PFSK-1 (cell line): ENCODE data around the gene SNHG17.

Experiments
- FOXP2 ChIP-seq: optimal IDR thresholded peaks from 2 replicates; pipeline ENCODE3; 2011; ENCODE audit warnings: borderline replicate concordance, control low read depth, inconsistent platforms; ENCODE audit not compliant: insufficient read depth; ENCODE audit errors: extremely low read length, extremely low read depth
- POLR2AphosphoS5 ChIP-seq: IDR thresholded peaks from 2 replicates; pipeline ENCODE4 v1.6.1; 2012; ENCODE audit warnings: low read depth, mild to moderate bottlenecking, control low read depth, low read length, moderate library complexity
- SIN3A ChIP-seq: IDR thresholded peaks from 2 replicates; pipeline ENCODE4 v1.6.1; 2012; ENCODE audit warnings: mild to moderate bottlenecking, low read length, moderate library complexity, borderline replicate concordance; ENCODE audit not compliant: insufficient read depth
- TAF1 ChIP-seq: IDR thresholded peaks from 2 replicates; pipeline ENCODE4 v1.6.1; 2012; ENCODE audit warnings: low read length, control low read depth, borderline replicate concordance; ENCODE audit not compliant: insufficient read depth
- TF ChIP-seq, protein P1 (sequence below), 2 experiments: IDR thresholded peaks; 2 replicates each; pipeline versions ENCODE4 v1.6.1 to v1.8.0; 2011 to 2012; ENCODE audit warnings: low read depth in 2 of 2, low read length in 2 of 2, control low read depth in 1 of 2, inconsistent platforms in 1 of 2, mild to moderate bottlenecking in 1 of 2, moderate library complexity in 1 of 2; ENCODE audit not compliant: insufficient read depth in 1 of 2

SNHG17 gene

DNA sequence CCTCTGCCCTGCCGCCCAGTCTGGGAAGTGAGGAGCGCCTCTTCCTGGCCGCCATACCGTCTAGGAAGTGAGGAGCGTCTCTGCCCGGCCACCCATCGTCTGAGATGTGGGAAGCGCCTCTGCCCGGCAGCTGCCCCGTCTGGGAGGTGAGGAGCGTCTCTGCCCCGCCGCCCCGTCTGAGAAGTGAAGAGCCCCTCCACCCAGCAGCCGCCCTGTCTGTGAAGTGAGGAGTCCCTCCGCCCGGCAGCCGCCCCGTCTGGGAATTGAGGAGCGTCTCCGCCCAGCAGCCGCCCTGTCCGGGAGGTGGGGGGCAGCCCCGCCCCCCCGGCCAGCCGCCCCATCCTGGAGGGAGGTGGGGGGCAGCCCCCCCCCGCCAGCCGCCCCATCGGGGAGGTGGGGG lies 27.8 kb downstream of the SNHG17 start:
- TF ChIP-seq TAF1, result no peak

DNA sequence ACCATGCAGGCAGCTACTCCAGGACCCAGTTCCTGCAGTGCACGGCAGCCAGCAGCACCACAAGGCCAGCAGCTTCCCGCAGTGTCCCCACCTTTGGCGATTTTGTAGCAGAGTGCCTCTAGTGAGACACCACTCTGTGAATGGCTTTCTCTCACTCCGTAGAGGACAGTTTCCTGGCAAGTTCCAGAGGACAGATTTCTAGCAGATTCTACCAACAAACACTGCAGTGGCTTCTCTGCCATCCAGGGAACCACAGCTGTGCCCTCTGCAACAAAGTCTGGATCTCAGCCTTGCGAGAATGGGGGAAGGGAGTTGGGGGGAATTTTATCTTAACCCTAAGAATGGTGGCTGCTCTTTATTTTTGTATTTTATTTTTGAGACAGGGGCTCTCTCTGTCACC lies 28.7 kb downstream of the SNHG17 start:
- TF ChIP-seq POLR2AphosphoS5, result no peak
- TF ChIP-seq, protein P1, sequence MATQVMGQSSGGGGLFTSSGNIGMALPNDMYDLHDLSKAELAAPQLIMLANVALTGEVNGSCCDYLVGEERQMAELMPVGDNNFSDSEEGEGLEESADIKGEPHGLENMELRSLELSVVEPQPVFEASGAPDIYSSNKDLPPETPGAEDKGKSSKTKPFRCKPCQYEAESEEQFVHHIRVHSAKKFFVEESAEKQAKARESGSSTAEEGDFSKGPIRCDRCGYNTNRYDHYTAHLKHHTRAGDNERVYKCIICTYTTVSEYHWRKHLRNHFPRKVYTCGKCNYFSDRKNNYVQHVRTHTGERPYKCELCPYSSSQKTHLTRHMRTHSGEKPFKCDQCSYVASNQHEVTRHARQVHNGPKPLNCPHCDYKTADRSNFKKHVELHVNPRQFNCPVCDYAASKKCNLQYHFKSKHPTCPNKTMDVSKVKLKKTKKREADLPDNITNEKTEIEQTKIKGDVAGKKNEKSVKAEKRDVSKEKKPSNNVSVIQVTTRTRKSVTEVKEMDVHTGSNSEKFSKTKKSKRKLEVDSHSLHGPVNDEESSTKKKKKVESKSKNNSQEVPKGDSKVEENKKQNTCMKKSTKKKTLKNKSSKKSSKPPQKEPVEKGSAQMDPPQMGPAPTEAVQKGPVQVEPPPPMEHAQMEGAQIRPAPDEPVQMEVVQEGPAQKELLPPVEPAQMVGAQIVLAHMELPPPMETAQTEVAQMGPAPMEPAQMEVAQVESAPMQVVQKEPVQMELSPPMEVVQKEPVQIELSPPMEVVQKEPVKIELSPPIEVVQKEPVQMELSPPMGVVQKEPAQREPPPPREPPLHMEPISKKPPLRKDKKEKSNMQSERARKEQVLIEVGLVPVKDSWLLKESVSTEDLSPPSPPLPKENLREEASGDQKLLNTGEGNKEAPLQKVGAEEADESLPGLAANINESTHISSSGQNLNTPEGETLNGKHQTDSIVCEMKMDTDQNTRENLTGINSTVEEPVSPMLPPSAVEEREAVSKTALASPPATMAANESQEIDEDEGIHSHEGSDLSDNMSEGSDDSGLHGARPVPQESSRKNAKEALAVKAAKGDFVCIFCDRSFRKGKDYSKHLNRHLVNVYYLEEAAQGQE (IDR thresholded peaks at IDR 0.05; ENCODE audit: insufficient read depth in 1 of 2, low read depth in 2 of 2, low read length in 2 of 2), result no peak
- TF ChIP-seq TAF1, result no peak
- no peak for TF ChIP-seq SIN3A
- no peak for TF ChIP-seq FOXP2

DNA sequence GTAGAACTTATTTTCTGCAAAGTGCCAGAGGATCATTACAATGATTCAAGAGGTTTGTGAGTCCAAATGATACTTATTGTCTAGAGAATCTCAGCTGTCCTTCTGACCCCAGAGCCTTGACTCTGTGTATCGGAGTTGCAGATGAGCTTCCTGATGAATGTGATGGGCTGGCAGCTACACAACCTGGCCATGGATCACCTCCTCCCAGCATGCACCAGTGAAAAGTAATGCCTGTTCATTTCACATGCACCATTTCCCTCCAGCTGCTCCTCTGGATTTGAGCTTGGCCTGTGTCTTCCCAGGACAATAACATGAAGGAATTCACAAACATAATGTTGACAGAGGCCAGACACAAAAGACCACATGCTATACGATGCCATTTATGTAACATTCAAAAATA lies 30.0 kb downstream of the SNHG17 start:
- TF ChIP-seq SIN3A (no peak), TAF1 (no peak)

DNA sequence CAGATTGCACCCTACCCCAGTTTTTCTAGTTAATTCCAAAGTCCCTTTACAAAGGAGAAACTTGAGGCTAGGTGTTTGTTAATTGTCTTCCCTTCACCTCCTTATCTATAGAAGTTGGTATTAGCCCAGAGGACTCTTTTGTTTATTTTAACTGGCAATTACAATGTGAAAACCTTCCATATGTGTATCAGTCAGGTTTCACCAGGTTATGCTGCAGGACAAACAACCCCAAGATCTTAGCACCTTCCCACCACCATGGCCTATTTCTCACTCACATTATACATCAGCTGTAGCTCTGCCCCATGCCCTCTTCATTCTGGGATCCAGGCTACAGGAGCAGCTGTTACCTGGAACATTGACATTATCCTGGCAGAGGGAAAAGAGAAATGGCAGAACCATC lies 31.1 kb downstream of the SNHG17 start:
- TF ChIP-seq TAF1 (no peak), FOXP2 (no peak), POLR2AphosphoS5 (no peak), SIN3A (no peak)
- TF ChIP-seq, protein P1 (IDR thresholded peaks at IDR 0.05; ENCODE audit: insufficient read depth in 1 of 2, low read depth in 2 of 2, low read length in 2 of 2), result no peak

DNA sequence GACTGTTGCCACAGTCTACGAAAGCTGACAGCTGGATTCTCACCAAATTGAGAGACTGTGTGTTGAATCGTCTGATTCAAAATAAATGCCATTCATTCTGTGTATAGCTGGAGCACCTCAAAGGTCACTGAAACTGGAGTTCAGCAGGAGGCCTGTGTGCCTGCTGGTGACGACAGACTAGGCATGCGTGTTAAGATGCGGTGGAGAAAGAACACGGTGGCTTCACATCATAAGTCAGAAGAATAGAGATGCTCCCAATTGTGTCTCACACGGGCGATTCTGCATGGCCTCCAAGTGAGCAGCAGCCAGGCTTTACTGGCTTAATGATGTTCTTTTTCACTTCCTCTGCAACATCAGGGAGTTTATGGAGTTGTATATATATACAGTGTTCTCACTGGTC lies 32.3 kb downstream of the SNHG17 start:
- TF ChIP-seq FOXP2 (no peak), SIN3A (no peak), POLR2AphosphoS5 (no peak), TAF1 (no peak)
- TF ChIP-seq, protein P1 (IDR thresholded peaks at IDR 0.05; ENCODE audit: insufficient read depth in 1 of 2, low read depth in 2 of 2, low read length in 2 of 2), result no peak

DNA sequence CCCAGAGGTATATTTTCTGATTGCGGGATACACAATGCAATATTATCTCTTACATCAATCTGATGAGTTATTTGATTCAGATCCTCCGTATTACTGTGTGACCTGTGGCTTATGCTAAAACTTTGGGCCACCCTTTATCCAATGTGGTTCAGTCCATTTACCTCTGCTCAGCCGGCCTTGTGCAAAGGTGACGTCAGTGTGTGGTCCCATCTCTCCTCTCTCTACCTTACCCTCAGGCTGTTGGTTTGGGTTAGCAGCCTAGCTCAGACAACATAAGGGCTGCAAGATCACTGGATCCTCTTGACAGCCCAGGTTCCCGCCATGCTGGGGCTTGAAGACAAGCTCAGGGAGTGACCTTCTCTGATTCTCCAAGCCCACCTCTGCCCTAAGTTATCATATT lies 33.0 kb downstream of the SNHG17 start:
- TF ChIP-seq TAF1 (no peak), SIN3A (no peak), FOXP2 (no peak), POLR2AphosphoS5 (no peak)
- TF ChIP-seq, protein P1 (IDR thresholded peaks at IDR 0.05; ENCODE audit: insufficient read depth in 1 of 2, low read depth in 2 of 2, low read length in 2 of 2), result no peak
